ENCODE data around the gene ALK. TPM values are rescaled to one million over a fixed set of nuclear protein-coding genes. Genes with fewer than 3 reads are reported as not detected.

ALK gene
- total and polyA plus RNA-seq, 2 donors (not counting 1 experiment from before 2014, with no cell fraction given) = not detected

DNA sequence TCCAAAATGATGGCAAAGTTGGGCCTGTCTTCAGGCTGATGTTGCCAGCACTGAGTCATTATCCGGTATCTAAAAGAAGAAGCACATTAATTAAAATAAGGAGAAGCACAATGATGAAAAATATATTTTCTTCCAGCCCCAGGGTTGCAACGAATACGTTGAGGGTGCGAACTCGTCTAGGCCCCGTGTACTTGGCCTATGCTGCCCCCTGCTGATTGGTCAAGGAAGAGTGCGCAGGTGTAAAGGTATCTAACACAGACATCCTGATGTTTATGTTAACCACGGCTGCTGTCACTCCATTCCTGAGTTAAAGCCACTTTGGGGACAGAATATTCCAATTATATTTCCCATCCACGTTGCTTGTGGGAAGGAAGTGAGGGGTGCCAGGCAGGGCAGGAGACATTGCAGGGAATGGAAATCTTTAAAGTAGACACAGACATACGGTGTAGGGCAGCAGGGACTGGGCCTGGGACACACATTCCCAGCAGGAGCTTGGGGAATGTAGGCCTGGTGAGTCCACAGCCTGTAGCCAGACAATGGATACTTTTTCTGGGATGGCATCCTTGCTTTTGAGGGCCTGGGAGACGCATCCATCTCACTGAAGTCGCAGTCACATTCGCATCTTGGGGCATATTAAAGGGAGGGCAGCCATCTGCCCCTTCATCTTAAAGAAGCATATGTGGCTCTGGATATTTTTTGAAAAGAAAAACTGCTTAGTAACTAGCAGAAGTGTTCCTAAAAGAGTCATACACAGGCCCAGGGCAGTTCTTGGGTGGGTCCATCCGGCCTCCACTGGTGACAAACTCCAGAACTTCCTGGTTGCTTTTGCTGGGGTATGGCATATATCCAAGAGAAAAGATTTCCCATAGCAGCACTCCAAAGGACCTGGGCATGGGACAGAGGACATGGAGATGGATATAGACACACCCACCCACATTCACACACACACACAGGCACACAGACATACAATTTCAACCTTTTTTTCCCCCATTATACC lies 724.3 kb downstream of the ALK start:
- ATAC-seq (ENCODE audit: low read depth) (peak; percentile 74), DNase-seq (peak; percentile 71)
- no peaks in the 10 kb centered on the region for H3K4me1 ChIP-seq (ENCODE audit: control insufficient read depth in 2 of 2, insufficient read depth in 2 of 2, low read length in 2 of 2)
- no peak overlapping the region for H3K4me3 ChIP-seq (ENCODE audit: control extremely low read depth in 1 of 5, extremely low read depth in 1 of 5, insufficient read depth in 1 of 5, low read depth in 2 of 5, low read length in 4 of 5)
- H3K9ac ChIP-seq (ENCODE audit: low read length) = no peak overlapping the region
- ChIA-PET POLR2A (no interaction called here), CTCF (interaction anchor here (0.6 to 5.1 kb wide), 5 partner anchors 11 to 376 kb away, joined by 3 to 20 read pairs (median 5); no protein-coding TSS in a partner anchor)
- Mint-ChIP-seq H3K27ac (no peak overlapping the region), H3K27me3 (peaks cover 3% of the 10 kb centered on the region), H3K4me3 (no peak overlapping the region), H3K9me3 (ENCODE audit: insufficient read depth) (no peaks in the 10 kb centered on the region), H3K4me1 (no peaks in the 10 kb centered on the region)
- TF ChIP-seq EZH2 (IDR thresholded peaks at IDR 0.05; ENCODE audit: borderline replicate concordance, insufficient read depth, low read depth, low read length, poor library complexity, severe bottlenecking) (no peak), CTCF (IDR thresholded peaks at IDR 0.05) (peak; percentile 83)
- intact Hi-C loops (cut with micrococcal nuclease) = loop anchor here (1.0 kb wide), 2 partner anchors 239 to 376 kb away; no protein-coding TSS in a partner anchor
- no peaks in the 10 kb centered on the region for H3K36me3 ChIP-seq (replicated peaks in 1 of 2; ENCODE audit: control extremely low read depth in 1 of 2, control insufficient read depth in 1 of 2, extremely low read depth in 1 of 2, insufficient read depth in 2 of 2, low read length in 1 of 2)
- WGBS (ENCODE audit: insufficient coverage) = 34% methylated on average over 9 of the region's 14 CpGs
- H3K9me3 ChIP-seq (ENCODE audit: control extremely low read depth in 1 of 3, control insufficient read depth in 2 of 3, insufficient read depth in 1 of 3, low read length in 2 of 3) = no peaks in the 10 kb centered on the region
- H2AFZ ChIP-seq (ENCODE audit: insufficient read depth, low read depth, low read length, poor library complexity, severe bottlenecking) = no peak overlapping the region
- H4K20me1 ChIP-seq (ENCODE audit: control insufficient read depth, insufficient read depth, low read length, poor library complexity, severe bottlenecking) = no peaks in the 10 kb centered on the region
- no peaks in the 10 kb centered on the region for H3K27me3 ChIP-seq (replicated peaks in 1 of 4; ENCODE audit: control extremely low read depth in 1 of 4, control insufficient read depth in 3 of 4, insufficient read depth in 4 of 4, low read length in 3 of 4)
- H3K27ac ChIP-seq (ENCODE audit: low read length in 2 of 2) = no peak overlapping the region
- H3K4me2 ChIP-seq (replicated peaks; ENCODE audit: low read depth, low read length, poor library complexity, severe bottlenecking) = no peak overlapping the region
- H3K79me2 ChIP-seq (ENCODE audit: control insufficient read depth, insufficient read depth, low read length) = no peaks in the 10 kb centered on the region

DNA sequence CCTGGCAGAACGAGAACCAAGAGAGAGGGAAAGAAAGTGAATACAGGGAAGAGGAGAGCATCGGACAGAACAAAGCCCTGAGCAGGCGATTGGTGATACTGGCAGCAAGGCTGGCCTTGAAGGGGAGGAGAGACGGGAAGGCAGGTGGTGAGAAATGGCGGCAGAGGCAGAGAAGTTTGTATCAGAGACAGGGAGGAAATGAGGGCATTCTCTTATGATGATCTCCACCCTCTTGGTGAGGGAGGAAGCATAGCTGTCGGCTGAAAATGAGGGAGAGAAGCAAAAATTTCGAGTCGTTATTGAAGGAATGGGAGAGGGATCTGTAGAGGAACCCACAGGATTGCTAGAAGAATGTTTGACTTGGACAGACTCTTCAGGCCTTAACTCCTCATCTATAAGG lies 725.6 kb downstream of the ALK start:
- H2AFZ ChIP-seq (ENCODE audit: insufficient read depth, low read depth, low read length, poor library complexity, severe bottlenecking) = no peak overlapping the region
- no peak overlapping the region for H3K4me3 Mint-ChIP-seq
- H3K4me1 Mint-ChIP-seq = no peaks in the 10 kb centered on the region
- no peaks in the 10 kb centered on the region for H3K9me3 Mint-ChIP-seq (ENCODE audit: insufficient read depth)
- no peak for ATAC-seq (ENCODE audit: low read depth)
- no peak overlapping the region for H3K27ac Mint-ChIP-seq
- no peaks in the 10 kb centered on the region for H3K79me2 ChIP-seq (ENCODE audit: control insufficient read depth, insufficient read depth, low read length)
- H3K27ac ChIP-seq (ENCODE audit: low read length in 2 of 2) = no peak overlapping the region
- ChIA-PET POLR2A (no interaction called here), CTCF (interaction anchor here (0.6 to 2.4 kb wide), 6 partner anchors 12 to 375 kb away, joined by 3 to 12 read pairs (median 6); no protein-coding TSS in a partner anchor)
- H3K4me3 ChIP-seq (ENCODE audit: control extremely low read depth in 1 of 5, extremely low read depth in 1 of 5, insufficient read depth in 1 of 5, low read depth in 2 of 5, low read length in 4 of 5) = no peak overlapping the region
- no peaks in the 10 kb centered on the region for H3K4me1 ChIP-seq (ENCODE audit: control insufficient read depth in 2 of 2, insufficient read depth in 2 of 2, low read length in 2 of 2)
- no peaks in the 10 kb centered on the region for H4K20me1 ChIP-seq (ENCODE audit: control insufficient read depth, insufficient read depth, low read length, poor library complexity, severe bottlenecking)
- H3K9ac ChIP-seq (ENCODE audit: low read length) = no peak overlapping the region
- no peaks in the 10 kb centered on the region for H3K27me3 ChIP-seq (replicated peaks in 1 of 4; ENCODE audit: control extremely low read depth in 1 of 4, control insufficient read depth in 3 of 4, insufficient read depth in 4 of 4, low read length in 3 of 4)
- peaks cover 3% of the 10 kb centered on the region for H3K27me3 Mint-ChIP-seq
- intact Hi-C loops (cut with micrococcal nuclease) = loop anchor here (1.0 kb wide), 1 partner anchor 374 kb away; no protein-coding TSS in a partner anchor
- H3K9me3 ChIP-seq (ENCODE audit: control extremely low read depth in 1 of 3, control insufficient read depth in 2 of 3, insufficient read depth in 1 of 3, low read length in 2 of 3) = no peaks in the 10 kb centered on the region
- no peak for DNase-seq
- no peak overlapping the region for H3K4me2 ChIP-seq (replicated peaks; ENCODE audit: low read depth, low read length, poor library complexity, severe bottlenecking)
- TF ChIP-seq CTCF (IDR thresholded peaks at IDR 0.05) = no peak
- no peak for TF ChIP-seq EZH2 (IDR thresholded peaks at IDR 0.05; ENCODE audit: borderline replicate concordance, insufficient read depth, low read depth, low read length, poor library complexity, severe bottlenecking)
- H3K36me3 ChIP-seq (replicated peaks in 1 of 2; ENCODE audit: control extremely low read depth in 1 of 2, control insufficient read depth in 1 of 2, extremely low read depth in 1 of 2, insufficient read depth in 2 of 2, low read length in 1 of 2) = no peaks in the 10 kb centered on the region
- WGBS (ENCODE audit: insufficient coverage) = 96% methylated on average over 5 of the region's 8 CpGs
